PC-9 (cell line): Measurements from ENCODE around the gene PADI3. TPM values are rescaled to one million over a fixed set of nuclear protein-coding genes. Genes with fewer than 3 reads are reported as not detected.

ENCODE experiments used
- BruUV-seq: library from RNA; stranded (reverse); fragments of 400-500 nt; replicated peaks from 2 replicates; lab custom pipeline; 2021; lab: Mats Ljungman, UMichigan
- CTCF ChIA-PET: fragments of 300-600 bp; sonication (Branson Sonifier 250); formaldehyde crosslinking; loops from one replicate; lab custom pipeline; 2022; ENCODE audit warnings: antibody characterized with exemption; lab: Charles Lee
- POLR2A ChIA-PET: fragments of 300-600 bp; sonication (Branson Sonifier 250); formaldehyde crosslinking; loops from one replicate; lab custom pipeline; 2022; ENCODE audit warnings: antibody characterized with exemption; ENCODE audit not compliant: unreplicated experiment; lab: Charles Lee
- DNase-seq, 2 experiments: peaks; one replicate each; pipeline versions ENCODE4 v3.0.0 to v3.0.0-alpha.2; 2015 to 2022; ENCODE audit warnings: mixed read lengths in 1 of 2
- H2AFZ ChIP-seq: fragments of 200-600 bp; sonication (generic); 2 replicates; pipeline ENCODE4 v1.8.1; 2017; ENCODE audit warnings: antibody characterized with exemption
- H3F3A ChIP-seq: fragments of 200-600 bp; sonication (generic); 2 replicates; pipeline ENCODE4 v1.8.1; 2017; ENCODE audit warnings: antibody characterized with exemption, mild to moderate bottlenecking, low read depth; ENCODE audit not compliant: insufficient read depth
- H3K27ac ChIP-seq: fragments of 200-600 bp; sonication (generic); 2 replicates; pipeline ENCODE4 v1.6.1; 2016; ENCODE audit warnings: mixed run types
- H3K27me3 ChIP-seq: fragments of 200-600 bp; sonication (generic); 2 replicates; pipeline ENCODE4 v1.6.1; 2016; ENCODE audit warnings: low read depth, mixed run types; ENCODE audit not compliant: insufficient read depth
- H3K36me3 ChIP-seq: fragments of 200-600 bp; sonication (generic); 2 replicates; pipeline ENCODE4 v1.6.1; 2016; ENCODE audit warnings: low read depth, mixed run types
- H3K4me1 ChIP-seq: fragments of 200-600 bp; sonication (generic); replicated peaks from 2 replicates; pipeline ENCODE4 v1.6.1; 2016; ENCODE audit warnings: mixed run types; ENCODE audit not compliant: insufficient read depth
- H3K4me2 ChIP-seq: fragments of 200-600 bp; sonication (generic); 2 replicates; pipeline ENCODE4 v1.6.1; 2017; ENCODE audit warnings: mixed run types
- H3K4me3 ChIP-seq: fragments of 200-600 bp; sonication (generic); 2 replicates; pipeline ENCODE4 v1.6.1; 2016; ENCODE audit warnings: mixed run types
- H3K79me2 ChIP-seq: fragments of 200-600 bp; sonication (generic); 2 replicates; pipeline ENCODE4 v1.6.1; 2017; ENCODE audit warnings: low read depth, mixed run types
- H3K9me2 ChIP-seq: fragments of 200-600 bp; sonication (generic); 2 replicates; pipeline ENCODE4 v1.8.1; 2017; ENCODE audit warnings: mild to moderate bottlenecking; ENCODE audit not compliant: insufficient read depth
- H3K9me3 ChIP-seq: fragments of 200-600 bp; sonication (generic); 2 replicates; pipeline ENCODE4 v1.8.1; 2016; ENCODE audit warnings: low read depth; ENCODE audit not compliant: insufficient read depth
- H4K20me1 ChIP-seq: fragments of 200-600 bp; sonication (generic); 2 replicates; pipeline ENCODE4 v1.8.1; 2017; ENCODE audit not compliant: insufficient read depth
- EZH2 ChIP-seq: fragments of 200-600 bp; sonication (generic); IDR thresholded peaks from 2 replicates; pipeline ENCODE4 v1.8.0; 2017; ENCODE audit warnings: antibody characterized with exemption, low read depth
- intact Hi-C: fragments of 100-400 bp; cut with micrococcal nuclease; formaldehyde crosslinking; loops from one replicate; pipeline ENCODE4 v1.10.0; 2022; ENCODE audit not compliant: unreplicated experiment
- total RNA-seq: library from RNA; stranded (reverse); gene quantifications from 2 replicates; pipeline ENCODE4 v1.2.3, GENCODE V29; 2021
- TF ChIP-seq, protein P1 (sequence below): fragments of 200-600 bp; sonication (generic); conservative IDR thresholded peaks from 2 replicates; pipeline ENCODE4 v1.6.1; 2017; ENCODE audit warnings: mixed run types, antibody characterized with exemption, mild to moderate bottlenecking, moderate library complexity

PADI3 gene
- total RNA-seq, 1 experiment from 2014 or later: 5.0 TPM

DNA sequence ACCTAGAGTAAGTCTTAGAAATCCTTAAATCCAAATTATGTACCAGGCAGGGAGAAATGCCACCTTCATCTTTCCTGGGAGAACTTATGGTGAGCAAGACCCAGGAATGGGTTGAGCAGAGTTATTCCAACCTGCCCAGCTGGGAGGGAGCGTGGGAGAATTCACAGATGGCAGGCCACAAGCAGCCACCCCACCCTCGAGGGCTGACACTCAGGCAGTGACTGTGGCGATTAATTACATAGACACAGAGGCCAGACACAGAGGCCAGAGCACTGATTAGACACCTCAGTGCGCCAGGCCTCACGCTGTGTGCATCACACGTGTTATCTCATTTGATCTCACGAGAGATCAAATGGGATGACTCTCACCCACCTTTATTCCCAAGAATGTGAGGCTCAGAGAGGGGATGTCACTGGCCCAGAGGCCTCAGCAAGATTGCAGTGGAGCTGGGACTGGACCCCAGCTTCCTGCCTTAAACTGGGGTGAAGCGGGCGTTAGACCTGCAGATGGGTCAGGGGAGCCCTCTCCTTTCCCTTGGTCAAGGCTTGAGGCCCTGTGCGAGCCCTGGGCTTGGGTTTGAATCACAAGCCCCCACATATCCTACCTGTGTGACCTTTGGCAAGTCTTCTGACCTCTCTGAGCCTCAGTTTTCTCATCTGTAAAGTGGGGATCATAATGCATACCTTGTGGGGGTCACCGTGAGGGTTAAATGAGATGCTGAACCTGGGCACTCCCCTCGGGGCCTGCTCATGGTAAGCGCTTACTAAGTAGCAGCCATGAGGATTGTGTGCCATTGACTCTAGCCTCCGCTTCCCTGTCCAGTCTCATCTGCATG lies 30.3 kb downstream of the PADI3 start:
- ChIA-PET CTCF (interaction anchor here (0.6 kb wide), 1 partner anchor 122 kb away, joined by 3 read pairs; no protein-coding TSS in a partner anchor), POLR2A (interaction anchor here (0.6 kb wide), 1 partner anchor 297 kb away, joined by 26 read pairs; no protein-coding TSS in a partner anchor)
- Histone ChIP-seq H3K79me2 (no peaks in the 10 kb centered on the region), H3K27ac (no peak overlapping the region), H3K36me3 (no peaks in the 10 kb centered on the region), H3K4me2 (no peak overlapping the region), H3K4me1 (peaks cover 20% of the 10 kb centered on the region), H2AFZ (no peak overlapping the region), H3F3A (no peaks in the 10 kb centered on the region; the same call in 1 of the 2 replicates), H4K20me1 (no peaks in the 10 kb centered on the region), H3K4me3 (no peak overlapping the region), H3K27me3 (no peaks in the 10 kb centered on the region), H3K9me2 (no peaks in the 10 kb centered on the region), H3K9me3 (no peaks in the 10 kb centered on the region)
- BruUV-seq: no TSS peak
- intact Hi-C loops: loop anchor here (10.0 kb wide), 1 partner anchor 224 kb away; the partner anchor contains the start of gene SDHB
- DNase-seq: no peak
- TF ChIP-seq, protein P1, sequence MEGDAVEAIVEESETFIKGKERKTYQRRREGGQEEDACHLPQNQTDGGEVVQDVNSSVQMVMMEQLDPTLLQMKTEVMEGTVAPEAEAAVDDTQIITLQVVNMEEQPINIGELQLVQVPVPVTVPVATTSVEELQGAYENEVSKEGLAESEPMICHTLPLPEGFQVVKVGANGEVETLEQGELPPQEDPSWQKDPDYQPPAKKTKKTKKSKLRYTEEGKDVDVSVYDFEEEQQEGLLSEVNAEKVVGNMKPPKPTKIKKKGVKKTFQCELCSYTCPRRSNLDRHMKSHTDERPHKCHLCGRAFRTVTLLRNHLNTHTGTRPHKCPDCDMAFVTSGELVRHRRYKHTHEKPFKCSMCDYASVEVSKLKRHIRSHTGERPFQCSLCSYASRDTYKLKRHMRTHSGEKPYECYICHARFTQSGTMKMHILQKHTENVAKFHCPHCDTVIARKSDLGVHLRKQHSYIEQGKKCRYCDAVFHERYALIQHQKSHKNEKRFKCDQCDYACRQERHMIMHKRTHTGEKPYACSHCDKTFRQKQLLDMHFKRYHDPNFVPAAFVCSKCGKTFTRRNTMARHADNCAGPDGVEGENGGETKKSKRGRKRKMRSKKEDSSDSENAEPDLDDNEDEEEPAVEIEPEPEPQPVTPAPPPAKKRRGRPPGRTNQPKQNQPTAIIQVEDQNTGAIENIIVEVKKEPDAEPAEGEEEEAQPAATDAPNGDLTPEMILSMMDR: no peak
- no peak for TF ChIP-seq EZH2

DNA sequence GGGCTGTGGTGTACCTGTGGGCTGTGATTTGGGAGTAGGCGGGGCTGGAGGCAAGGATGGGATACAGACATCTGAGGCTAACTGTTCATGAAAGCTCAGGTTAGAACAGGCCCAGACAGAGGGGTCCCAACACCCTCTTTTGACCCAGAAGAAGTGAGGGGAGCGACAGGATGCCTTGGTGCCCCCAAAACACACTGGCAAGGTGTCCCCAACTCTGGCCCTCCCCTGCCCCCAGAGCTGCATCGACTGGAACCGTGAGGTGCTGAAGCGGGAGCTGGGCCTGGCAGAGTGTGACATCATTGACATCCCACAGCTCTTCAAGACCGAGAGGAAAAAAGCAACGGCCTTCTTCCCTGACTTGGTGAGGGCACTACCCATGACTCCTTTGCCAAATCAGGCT lies 31.5 kb downstream of the PADI3 start:
- TF ChIP-seq, protein P1: no peak
- TF ChIP-seq EZH2: no peak
- H3K27me3 ChIP-seq: no peaks in the 10 kb centered on the region
- H3K36me3 ChIP-seq: no peaks in the 10 kb centered on the region
- no TSS peak for BruUV-seq
- intact Hi-C loops: no loop called here
- H4K20me1 ChIP-seq: no peaks in the 10 kb centered on the region
- H3K9me3 ChIP-seq: no peaks in the 10 kb centered on the region
- H3F3A ChIP-seq: no peaks in the 10 kb centered on the region; the same call in 1 of the 2 replicates
- no peak for DNase-seq
- no peak overlapping the region for H3K4me3 ChIP-seq
- CTCF ChIA-PET: no interaction called here
- H3K4me2 ChIP-seq: no peak overlapping the region
- H3K4me1 ChIP-seq: peaks cover 16% of the 10 kb centered on the region
- no peaks in the 10 kb centered on the region for H3K79me2 ChIP-seq
- H2AFZ ChIP-seq: no peak overlapping the region
- POLR2A ChIA-PET: no interaction called here
- H3K9me2 ChIP-seq: no peaks in the 10 kb centered on the region
- H3K27ac ChIP-seq: no peak overlapping the region

DNA sequence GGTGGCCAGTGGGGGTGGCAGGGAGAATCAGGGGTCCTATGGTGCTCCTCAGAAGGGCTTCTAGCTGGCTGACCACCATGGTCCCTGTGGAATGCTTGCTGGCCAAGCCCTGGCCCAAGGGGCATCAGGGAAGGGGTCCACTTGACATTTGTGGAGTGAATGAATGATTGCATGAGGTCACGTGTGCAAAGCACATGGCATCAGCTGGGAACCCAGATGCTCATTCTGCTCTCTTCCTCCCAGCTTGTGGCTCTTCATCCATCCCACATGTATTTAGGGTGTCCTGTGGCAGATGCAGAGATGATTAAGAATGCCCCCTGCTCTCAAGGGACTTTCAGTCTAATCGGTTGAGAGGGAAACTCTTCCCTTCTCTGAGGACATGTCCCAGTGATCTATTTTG lies 32.0 kb downstream of the PADI3 start:
- TF ChIP-seq, protein P1: no peak
- TF ChIP-seq EZH2: no peak
- Histone ChIP-seq H3K4me2 (no peak overlapping the region), H3K27ac (no peak overlapping the region), H3F3A (no peaks in the 10 kb centered on the region; the same call in 1 of the 2 replicates), H3K4me1 (peaks cover 11% of the 10 kb centered on the region), H4K20me1 (no peaks in the 10 kb centered on the region), H3K36me3 (no peaks in the 10 kb centered on the region), H2AFZ (no peak overlapping the region), H3K4me3 (no peak overlapping the region), H3K79me2 (no peaks in the 10 kb centered on the region), H3K9me2 (no peaks in the 10 kb centered on the region), H3K9me3 (no peaks in the 10 kb centered on the region), H3K27me3 (no peaks in the 10 kb centered on the region)
- POLR2A ChIA-PET: no interaction called here
- intact Hi-C loops: no loop called here
- CTCF ChIA-PET: no interaction called here
- BruUV-seq: no TSS peak
- DNase-seq: no peak
